Fibroblast of skin of right quadriceps (primary cell): ENCODE measurements around the gene CR1L.
"Not testable (repeated sequence)": the region's sequence is repeated elsewhere in the genome, so short reads cannot be mapped to it uniquely, and the experiment has no call there.

ENCODE experiments used
- DNase-seq: peaks from one replicate; pipeline ENCODE4 v3.0.0-alpha.2; 2013

Gene CR1L

DNA sequence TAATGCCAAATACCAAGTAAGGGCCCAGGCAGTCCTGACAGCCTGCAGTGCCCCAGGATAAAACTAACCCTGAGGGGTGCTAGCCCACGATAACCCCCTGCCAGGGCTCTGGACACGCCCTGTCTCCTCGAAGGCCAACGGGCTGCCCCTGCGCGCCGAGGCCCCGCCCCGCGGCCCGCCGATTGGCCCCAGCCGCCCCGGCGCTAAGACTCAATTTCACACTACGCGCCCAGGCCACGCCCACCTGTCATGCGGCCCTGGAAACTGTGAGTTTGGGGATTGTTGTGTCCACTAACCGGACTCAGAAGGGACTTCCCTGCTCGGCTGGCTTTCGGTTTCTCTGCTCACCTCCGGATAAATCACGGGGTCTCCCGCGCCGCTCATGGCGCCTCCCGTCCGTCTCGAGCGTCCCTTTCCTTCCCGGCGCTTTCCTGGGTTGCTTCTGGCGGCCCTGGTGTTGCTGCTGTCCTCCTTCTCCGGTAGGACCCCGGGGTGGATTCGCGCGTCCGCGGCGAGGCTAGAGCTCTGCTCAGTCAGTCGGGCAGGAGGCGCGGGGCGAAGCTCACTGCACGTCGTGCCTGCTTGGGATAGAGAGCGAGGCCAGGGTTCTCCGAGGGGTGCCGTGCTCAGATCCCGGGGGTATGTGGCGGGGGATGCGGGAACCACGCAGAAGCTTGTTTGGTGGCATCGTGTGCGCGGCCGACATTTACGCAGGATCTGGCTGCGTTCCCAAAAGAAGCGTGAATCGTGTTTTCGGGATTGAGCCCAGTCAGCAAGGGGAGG, at the start of gene CR1L:
Gene CR1L, plus strand, starts transcription at position 282 of the 783 bp plus-strand sequence. Its CDS starts 101 bp downstream, at position 383.
- peak; percentile 58 for DNase-seq

DNA sequence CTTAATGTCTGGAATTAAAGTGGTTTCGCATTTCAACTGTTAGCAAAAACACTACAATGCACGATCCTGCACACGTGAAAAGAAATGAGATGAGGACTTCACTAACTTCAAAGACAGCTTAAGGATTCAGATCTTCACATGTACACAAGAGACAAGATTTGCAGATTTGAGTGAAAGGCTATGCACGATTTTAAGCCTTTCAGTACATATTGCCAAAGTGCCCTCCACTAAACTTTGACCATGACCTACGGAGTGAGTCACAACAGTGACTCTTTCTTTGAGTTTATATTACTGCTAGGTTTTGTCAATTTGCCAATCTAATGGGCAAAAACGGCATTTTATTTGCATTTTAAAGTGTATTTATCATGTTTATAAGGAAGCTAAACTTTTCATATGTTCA, 41.2 kb upstream of the CR1L start:
- DNase-seq, result no peak

DNA sequence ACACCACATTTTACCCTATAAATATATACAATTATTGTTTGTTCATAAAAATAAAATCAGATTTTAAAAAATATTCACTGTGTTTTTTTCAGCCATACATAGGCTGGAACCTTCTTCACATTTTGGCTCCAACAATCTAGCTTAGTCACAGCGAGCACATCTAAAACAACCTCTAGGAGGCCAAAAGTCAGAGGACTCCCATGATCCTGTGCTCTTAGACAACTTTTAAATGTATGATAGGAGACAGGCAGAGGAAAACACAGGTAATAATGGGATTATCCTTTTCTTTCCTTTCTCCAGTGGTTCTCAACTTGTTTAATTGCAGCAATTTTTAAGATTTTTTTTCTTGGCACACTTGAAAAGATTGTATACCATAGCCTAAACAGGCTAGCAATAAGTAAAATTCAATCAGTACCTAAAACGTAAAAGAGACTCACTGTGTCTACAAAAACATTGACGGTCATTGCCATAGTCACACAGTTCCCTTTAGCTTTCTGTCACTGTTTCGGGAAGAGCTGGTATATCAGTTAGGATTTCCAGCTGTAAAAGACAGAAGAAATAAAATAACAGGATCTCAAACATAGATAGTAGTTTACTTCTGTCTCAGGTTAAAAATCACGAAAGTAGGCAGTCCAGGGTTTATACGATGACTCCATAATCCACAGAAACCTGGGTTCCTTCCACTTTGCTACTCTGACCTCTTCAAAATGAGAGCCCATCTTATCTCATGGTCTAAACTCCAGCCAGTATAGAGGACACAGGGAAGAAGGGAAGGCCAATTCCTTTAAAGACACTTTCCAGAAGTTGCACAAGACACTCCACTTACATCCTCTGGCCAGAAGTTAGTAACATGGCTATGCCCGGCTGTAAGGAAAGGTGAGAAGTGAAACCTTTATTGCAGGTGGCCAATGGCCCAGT, 39.2 kb upstream of the CR1L start:
- DNase-seq, result no peak

DNA sequence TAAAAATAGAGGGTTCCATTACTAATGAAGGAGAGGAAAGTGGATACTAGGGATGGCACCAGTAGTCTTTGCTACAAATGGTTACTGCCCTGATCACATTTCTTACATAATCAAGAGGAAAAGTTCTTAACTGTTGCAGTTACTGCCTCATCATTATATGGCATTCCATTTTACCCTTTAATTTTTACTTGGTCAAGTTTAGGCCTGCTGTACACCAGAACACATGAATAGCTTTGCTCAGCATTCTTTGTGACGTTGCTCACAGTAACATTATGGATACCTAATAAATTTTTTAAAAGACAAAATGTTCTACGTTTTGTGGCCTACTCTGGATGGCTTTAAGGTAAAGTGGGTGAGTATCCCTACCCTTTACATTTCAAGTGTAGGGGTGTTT, 38.6 kb upstream of the CR1L start:
- no peak for DNase-seq

DNA sequence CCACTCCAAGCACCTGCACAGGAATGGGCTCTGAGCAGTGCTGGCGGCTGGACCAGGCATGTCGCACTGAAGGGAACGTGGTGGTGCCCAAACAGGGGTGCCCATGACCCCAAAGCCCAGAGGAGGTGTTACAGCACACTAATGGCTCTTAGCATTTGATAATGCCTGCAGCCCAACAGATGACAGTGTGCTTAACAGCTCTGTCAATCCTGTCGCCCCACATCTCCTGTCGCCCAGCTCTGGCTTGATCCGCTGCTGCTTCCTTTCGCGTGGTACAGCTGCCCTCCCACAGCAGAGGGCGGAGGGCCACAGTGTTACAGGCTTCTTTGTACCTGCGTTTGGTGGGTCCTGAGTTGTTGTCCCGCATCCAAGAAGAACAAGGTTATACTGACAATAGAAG, 32.2 kb upstream of the CR1L start:
- DNase-seq, result no peak

DNA sequence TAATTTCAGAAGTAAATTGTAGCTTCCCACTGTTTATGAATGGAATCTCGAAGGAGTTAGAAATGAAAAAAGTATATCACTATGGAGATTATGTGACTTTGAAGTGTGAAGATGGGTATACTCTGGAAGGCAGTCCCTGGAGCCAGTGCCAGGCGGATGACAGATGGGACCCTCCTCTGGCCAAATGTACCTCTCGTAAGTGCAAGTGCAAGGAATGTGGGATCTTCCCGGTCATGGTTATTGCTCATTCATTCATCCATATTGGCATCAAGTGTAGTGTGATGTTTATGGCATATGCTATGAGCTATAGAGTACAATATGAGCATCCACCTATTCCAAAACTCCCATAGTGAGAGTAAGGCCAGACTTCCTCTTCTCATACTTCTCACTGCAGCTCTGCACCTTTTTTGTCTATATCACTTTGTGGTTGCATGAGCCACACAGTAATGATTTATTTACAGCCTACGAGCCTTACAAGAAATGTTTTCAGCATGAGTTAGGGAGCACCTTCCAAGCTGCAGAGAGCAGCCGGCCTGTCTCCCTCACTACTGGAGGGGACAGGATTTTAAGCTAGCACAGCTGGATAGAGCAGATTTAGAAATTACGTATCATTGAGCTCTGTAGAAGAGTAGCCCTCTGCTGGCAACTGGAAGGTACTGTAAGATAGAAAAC, 24.9 kb upstream of the CR1L start:
- peak; percentile 47 for DNase-seq

DNA sequence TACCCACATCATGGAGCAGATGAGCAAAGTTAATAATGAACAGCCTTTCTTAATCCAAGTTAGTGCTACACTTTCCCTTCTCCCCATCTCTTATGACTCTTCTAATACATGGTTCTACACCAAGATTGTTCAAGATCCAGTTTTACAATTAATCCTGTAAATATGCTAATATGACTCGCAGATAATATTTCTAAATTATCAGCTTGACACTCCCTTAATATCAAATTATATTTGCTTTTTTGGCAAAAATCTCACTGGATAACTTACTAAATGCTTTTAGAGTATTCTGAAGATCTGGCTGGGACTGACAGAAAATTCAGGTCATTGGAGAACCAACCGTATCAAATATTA, 24.4 kb upstream of the CR1L start:
- no peak for DNase-seq

DNA sequence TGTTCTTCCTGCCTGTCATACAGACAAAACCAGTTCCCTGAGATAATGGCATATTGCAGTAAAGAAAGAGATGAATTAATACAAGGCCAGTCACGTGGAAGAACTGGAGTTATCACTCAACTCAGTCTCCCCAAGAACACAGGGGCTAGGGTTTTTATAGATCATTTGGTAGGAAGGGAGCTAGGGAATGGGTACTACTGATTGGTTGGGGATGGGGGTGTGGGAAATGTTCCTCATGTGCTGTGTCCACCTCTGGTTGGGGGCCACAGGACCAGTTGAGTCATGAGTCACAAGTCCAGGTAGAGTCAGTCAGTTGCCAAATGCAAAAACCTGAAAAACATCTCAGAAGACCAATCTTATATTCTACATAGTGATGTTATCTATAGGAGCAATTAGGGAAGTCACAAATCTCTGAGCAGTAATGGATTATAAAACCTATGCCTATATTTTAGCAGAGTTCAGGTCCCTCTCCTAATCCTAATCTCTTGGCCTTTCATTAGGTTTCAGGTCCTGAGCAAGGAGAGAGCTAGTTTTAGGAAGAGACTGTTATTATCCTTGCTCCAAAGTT, 19.3 kb upstream of the CR1L start:
- not testable (repeated sequence) for DNase-seq

DNA sequence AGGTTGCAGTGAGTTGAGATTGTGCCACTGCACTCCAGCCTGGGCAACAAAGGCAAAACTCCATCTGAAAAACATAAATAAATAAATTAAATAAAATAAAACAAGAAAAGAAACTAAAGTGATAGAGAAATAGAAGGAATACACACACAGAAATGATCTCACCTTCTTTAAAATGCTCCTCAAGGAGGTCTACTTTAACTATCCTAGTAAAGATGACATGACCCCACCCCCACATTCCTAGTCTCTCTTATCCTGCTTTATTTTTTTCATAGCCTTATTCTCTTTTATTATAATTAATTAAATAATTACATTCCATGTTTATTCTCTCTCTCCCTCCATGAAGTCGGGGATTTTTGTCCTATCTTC, 18.0 kb upstream of the CR1L start:
- no peak for DNase-seq

DNA sequence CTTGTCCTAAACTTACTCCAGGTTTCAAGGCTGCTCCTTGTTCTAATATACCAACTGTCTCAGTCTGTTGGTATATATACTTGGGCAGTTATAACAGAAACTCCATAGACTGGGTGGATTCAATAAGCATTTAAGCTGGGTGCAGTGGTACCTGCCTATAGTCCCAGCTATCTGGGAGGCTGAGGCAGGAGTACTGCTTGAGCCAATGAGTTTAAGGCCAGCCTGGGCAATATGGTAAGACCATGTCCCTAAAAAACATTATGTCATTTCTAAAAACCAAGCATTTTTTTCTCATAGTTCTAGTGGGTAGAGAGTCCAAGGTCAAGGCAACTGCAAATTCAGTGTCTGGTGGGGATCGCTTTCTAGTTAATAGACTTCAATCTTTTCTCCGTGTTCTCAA, 17.4 kb upstream of the CR1L start:
- DNase-seq, result no peak

DNA sequence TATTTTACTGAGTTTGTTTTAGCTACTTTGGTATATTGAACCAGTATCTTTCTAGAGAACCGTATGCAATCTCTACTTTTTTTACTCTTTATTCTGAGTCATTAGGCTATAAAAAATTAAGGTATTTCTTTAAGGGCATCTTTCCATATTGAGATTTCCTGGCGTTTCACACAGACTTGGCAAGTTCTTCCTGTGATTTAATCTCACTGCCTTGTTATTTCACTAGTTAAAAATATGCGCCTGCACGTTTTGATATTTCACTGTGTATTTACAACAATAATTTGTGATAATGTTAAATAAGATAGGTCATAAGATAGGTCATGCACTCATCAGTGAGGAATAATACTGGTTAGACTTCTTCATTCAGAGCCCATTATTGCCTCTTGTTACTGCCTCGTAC, 16.2 kb upstream of the CR1L start:
- no peak for DNase-seq

DNA sequence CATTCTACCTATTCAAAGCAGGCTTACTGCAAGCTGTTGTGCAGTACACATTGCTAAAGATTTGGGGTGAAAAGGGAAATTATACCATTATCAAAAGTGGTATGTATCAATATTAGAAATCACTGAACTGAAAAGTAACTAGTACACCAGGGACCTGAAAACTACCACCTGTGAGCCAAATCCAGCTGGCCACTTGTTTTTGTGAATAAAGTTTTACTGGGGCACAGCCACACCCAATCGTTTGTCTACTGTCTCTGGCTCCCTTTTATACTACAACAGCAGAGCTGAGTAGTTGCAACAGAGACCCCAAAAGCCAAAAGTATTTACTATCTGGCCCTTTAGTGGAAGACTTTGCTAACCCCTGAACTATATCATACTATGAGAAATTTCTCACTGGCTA, 13.8 kb upstream of the CR1L start:
- DNase-seq, result no peak

DNA sequence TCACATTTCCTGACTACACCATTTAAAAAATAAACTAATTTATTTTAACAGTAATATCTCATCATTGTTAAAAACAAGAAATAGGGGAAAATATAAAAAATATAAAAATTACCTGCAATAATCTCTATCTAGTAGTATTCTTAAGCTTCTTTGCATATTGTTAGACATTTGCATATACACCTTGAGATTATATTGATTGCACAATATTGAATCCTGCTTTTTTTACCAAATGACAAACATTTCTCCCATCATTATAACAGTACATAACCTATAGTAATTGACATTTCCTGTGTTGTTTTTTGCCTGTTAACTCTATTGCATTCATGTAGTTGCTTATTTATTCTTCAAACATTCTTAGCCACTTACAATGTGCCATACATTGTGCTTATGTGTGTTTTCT, 11.7 kb upstream of the CR1L start:
- no peak for DNase-seq

DNA sequence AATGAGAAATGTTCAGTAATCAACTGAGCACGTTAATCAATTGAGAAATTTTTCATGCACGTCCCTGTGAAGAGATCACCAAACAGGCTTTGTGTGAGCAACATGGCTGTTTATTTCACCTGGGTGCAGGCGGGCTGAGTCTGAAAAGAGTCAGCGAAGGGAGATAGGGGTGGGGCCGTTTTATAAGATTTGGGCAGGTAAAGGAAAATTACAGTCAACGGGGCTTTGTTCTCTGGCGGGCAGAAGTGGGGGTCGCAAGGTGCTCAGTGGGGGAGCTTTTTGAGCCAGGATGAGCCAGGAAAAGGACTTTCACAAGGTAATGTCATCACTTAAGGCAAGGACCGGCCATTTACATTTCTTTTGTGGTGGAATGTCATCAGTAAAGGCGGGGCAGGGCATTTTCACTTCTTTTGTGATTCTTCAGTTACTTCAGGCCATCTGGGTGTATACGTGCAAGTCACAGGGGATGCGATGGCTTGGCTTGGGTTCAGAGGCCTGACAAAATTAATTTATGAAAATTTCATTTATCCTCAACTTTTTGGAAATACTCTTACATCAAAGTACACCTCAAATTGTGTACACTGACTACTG, 11.1 kb upstream of the CR1L start:
- not testable (repeated sequence) for DNase-seq

DNA sequence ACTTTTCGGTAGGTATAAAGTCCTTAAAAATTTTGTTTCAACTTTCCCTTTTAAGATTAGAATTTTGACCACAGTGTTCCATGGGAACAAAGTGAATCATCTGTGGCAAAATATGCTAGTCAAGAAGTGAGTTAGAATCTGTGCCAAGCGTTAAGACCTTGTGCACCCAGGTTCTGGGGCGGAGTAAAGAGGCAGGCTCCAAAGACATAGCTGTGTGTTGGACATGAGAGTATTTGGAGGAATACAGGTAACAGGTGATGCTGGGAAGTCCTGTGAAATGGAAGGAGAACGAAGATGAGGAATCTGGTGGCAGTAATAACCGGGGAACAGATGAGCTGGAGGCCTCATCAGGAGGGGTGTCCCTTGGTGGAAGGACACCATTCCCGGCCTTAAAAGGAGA, 10.6 kb upstream of the CR1L start:
- DNase-seq, result not testable (repeated sequence)

DNA sequence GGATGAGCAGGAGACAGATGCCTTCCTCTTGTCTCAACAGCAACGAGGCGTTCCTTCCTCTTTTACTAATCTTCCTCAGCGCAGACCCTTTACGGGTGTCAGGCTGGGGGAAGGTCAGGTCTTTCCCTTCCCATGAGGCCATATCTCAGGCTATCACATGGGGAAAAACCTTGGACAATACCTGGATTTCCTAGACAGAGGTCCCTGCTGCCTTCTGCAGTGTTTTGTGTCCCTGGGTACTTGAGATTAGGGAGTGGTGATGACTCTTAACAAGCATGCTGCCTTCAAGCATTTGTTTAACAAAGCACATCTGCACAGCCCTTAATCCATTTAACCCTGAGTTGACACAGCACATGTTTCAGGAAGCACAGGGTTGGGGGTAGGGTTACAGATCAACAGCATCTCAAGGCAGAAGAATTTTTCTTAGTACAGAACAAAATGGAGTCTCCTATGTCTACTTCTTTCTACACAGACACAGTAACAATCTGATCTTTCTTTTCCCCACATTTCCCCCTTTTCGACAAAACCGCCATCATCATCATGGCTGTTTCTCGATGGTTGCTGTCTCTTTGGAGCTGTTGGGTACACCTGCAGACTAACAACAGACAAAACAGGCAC, 9.3 kb upstream of the CR1L start:
- not testable (repeated sequence) for DNase-seq

DNA sequence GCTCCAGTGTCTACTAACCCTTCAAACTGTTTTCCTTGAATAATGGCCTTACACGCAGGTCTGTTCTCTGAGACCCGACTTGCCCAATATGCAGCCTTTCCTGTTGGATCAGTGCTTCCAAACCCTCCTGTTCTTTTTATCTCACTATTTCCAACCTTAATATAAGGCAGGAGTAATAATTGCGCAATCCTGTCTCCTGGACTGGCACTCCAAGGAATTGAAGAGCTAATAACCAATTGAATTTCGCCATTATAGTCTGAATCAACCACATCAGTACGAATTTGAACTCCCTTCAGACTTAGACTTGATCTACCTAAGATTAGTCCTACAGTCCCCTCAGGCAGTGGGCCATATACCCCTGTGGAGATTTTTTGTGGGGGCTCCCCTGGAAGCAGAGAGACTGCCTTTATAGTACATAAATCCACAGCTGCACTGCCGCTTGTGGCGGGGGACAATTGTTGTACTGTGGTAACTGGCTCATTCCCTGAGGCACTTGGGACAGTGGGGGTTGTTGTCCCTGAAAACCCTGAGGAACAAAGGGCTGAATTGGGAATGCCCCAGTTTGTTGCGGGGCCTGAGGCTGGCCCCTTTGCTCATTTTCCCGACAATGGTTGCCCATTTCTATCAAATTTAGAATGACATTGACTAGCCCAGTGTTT, 6.3 kb upstream of the CR1L start:
- not testable (repeated sequence) for DNase-seq

DNA sequence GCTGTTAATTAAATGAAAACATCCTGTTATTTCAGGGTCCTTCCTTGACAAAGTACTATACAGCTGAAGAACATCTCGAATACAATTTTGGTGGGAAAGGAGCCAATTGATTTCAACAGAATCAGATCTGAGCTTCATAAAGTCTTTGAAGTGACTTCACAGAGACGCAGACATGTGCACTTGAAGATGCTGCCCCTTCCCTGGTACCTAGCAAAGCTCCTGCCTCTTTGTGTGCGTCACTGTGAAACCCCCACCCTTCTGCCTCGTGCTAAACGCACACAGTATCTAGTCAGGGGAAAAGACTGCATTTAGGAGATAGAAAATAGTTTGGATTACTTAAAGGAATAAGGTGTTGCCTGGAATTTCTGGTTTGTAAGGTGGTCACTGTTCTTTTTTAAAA, 5.6 kb upstream of the CR1L start:
- not testable (repeated sequence) for DNase-seq

DNA sequence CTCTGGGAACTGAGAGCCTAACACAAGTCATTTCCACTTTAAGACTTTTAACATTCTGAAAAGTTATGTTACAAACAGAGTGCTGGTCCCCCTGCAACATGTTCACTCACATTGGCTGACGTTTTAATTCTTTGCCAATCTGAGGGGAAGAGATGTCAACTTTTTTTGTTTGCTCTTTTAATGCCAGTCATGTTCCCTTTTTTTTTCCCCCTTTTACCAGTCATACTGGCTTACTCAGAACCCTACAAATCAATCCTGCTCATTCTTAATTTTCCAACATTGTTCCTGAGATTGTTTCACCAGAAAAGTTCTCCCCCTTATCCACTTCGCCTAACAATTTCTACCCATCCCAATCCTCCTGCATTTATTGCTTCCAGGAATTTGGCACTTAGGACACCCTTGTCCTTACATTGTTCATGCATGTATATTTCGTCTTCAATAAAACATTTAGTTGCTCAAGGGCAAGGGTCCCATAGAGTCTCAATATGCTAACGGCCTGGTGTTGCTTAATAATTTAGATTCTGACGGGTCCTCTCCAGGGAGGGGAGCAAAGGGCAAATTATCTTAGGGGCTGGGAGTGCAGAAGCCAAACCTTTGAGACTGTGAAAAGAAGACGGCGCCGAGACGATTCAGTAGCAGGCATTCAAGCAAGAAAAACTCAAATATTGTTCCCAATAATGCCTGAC, 624 bp upstream of the CR1L start:
- DNase-seq, result no peak

DNA sequence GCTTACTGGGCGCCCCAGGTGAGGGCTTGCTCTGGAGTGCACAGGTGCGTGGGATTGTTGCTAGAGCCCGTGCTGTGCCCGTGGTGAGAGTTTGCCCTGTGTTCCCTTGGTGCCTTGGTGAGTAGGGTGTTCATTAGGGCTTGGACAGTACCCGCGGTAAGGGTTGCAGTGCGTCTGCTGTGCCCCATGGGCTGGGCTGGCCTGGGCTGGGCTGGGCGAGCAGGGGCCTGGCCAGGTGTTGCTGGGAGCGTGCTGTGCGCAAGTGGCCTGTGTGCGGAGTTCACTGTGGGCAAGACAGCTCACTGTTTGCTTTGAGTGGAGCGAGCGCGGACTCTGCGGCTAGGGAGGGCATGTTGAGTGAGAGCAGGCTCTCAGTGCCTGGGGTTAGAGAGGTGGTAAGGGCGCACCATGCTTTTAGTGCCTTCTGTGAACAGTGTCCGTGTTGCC, 725 bp downstream of the CR1L start:
- no peak for DNase-seq

DNA sequence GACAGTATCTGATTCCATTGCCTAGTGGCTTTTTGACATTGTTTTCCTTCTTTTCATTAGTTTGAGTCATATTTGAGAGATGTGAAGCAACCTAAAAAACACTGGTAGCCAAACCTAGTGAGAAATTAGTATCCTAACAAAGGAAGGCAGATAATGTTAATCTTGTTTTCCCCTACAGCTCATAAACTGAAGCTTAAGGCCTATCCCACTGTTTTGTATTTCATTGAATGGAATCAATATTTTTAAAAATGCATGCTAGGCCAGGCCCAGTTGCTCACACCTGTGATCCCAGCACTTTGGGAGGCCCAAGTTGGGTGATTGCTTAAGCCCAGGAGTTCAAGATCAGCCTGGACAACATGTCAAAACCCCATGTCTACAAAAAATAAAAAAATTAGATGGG, 1.2 kb downstream of the CR1L start:
- no peak for DNase-seq
